HG02884 (cell line): ENCODE data around the gene NR5A1.

Source experiments
- ATAC-seq: cut with Tn5 transposase; IDR thresholded peaks from one replicate; pipeline ENCODE4 v1.9.1; 2021; ENCODE audit warnings: mild to moderate bottlenecking, moderate library complexity; ENCODE audit not compliant: unreplicated experiment

Gene NR5A1

GRCh38 chr9:124514874-124515273 lies 7.7 kb upstream of the NR5A1 start:
- no peak for ATAC-seq

- ATAC-seq: no peak
These were observed 6.9 kb upstream of the NR5A1 start for GRCh38 chr9:124514125-124514524.

- ATAC-seq: no peak
These were observed 6.3 kb upstream of the NR5A1 start for GRCh38 chr9:124513376-124513994.

GRCh38 chr9:124512806-124513204 lies 5.6 kb upstream of the NR5A1 start:
- ATAC-seq: no peak

- ATAC-seq: no peak
These were observed 4.9 kb upstream of the NR5A1 start for GRCh38 chr9:124511891-124512805.

- ATAC-seq: no peak
These were observed 4.2 kb upstream of the NR5A1 start for GRCh38 chr9:124511426-124511840.

GRCh38 chr9:124510650-124511425 lies 3.6 kb upstream of the NR5A1 start:
- no peak for ATAC-seq

GRCh38 chr9:124507880-124508423 lies 753 bp upstream of the NR5A1 start:
- ATAC-seq: no peak

GRCh38 chr9:124506433-124506832 lies 766 bp downstream of the NR5A1 start:
- no peak for ATAC-seq

- ATAC-seq: no peak
These were observed 1.3 kb downstream of the NR5A1 start for GRCh38 chr9:124505901-124506346.

- no peak for ATAC-seq
These were observed 1.9 kb downstream of the NR5A1 start for GRCh38 chr9:124505006-124505900.

- ATAC-seq: no peak
These were observed 2.6 kb downstream of the NR5A1 start for GRCh38 chr9:124504530-124505005.

GRCh38 chr9:124503713-124504529 lies 3.3 kb downstream of the NR5A1 start:
- ATAC-seq: no peak

GRCh38 chr9:124502711-124503702 lies 4.2 kb downstream of the NR5A1 start:
- ATAC-seq: no peak

GRCh38 chr9:124501771-124502320 lies 5.4 kb downstream of the NR5A1 start:
- no peak for ATAC-seq

GRCh38 chr9:124500796-124501611 lies 6.2 kb downstream of the NR5A1 start:
- no peak for ATAC-seq
